SKM-1 (cell line): Measurements from ENCODE around the gene CBLN3.
A peak's percentile ranks its signal among the peaks of the same experiment; 100 is the strongest.

Experiments used
- DNase-seq: peaks from one replicate; lab custom pipeline; 2025; ENCODE audit not compliant: unreplicated experiment; lab: John Stamatoyannopoulos, UW

CBLN3 gene

GRCh38 chr14:24439830-24440605 is 10.6 kb upstream of the CBLN3 start:
- DNase-seq = no peak

DNA sequence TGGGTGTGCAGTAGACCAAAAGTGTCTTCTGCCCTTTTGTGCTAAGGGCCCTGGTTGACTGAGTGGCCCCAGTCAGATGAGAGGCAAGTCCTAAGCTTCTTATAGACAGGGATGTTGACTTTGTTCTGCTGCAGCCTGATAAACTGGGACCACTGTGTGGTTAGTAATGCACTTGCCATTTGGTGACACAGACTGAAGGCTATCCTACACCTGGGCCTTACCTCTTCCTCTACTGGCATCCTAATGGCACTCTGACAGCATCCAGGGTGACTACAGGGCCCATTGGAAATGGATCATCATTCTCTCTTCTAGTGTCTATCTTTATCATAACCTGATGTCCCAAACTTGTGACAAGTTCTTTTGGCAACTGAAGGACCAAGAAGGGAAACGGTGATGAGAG is 9.8 kb upstream of the CBLN3 start:
- DNase-seq = no peak

DNA sequence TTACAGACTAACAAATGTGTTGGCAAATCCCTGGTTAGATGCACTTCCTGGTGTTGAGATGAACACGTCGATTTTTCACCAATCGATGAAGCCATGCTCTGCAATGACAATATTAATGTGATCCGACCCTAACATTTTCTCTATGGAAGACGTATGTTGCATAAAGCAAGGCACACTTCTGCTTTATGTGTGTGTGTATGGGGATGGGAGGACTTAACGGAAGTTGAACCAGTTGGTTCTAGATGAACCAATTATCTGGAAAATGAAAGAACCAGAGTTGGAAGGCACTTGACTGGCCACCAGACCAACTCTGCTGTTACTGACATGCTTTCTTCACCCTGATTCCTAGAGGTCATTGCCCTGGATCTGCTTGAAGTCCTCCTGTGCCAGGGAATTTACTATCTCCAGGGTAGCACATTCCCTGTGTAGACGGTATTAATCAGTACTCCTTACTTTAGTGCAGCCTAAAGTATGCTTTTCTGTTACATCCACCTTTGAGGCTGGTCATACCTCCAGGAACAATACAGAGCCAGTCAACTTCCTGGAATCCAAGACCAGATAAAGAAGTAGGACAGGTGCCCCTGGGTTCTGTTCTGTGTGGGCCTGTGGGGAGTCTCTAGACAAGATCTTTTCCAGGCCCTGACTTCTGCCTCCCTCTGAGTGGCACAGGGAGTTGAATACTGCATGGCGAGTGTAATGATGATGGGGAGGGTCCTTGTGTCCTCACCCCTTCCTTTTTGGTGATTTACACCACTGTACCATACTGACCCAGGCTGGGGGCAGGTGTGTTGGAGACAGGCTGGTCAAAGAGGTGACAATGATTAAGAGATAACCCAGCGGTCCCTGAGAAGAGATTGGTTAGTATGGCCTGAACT is 9.0 kb upstream of the CBLN3 start:
- DNase-seq = no peak

DNA sequence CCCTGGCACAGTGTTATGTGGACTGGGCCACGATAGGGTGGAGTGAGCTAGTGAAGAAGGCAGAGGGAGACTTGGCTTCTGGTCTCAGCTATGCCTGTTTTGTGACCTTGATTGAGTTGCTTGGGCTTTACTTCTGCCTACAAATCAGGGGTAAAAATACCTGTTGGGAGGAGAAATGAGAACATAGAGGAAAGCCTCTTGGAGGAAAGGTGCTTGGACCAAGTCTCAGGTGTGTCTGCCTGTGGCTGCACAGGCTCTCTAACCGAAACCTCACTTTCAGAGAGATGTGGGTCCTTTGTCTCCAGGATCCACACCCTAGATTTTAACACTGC is 8.2 kb upstream of the CBLN3 start:
- DNase-seq = no peak

GRCh38 chr14:24437020-24437735 is 7.7 kb upstream of the CBLN3 start:
- DNase-seq = no peak

- no peak for DNase-seq
Observed at GRCh38 chr14:24436355-24437019, 7.0 kb upstream of the CBLN3 start.

- DNase-seq = no peak
Observed at GRCh38 chr14:24435998-24436354, 6.5 kb upstream of the CBLN3 start.

DNA sequence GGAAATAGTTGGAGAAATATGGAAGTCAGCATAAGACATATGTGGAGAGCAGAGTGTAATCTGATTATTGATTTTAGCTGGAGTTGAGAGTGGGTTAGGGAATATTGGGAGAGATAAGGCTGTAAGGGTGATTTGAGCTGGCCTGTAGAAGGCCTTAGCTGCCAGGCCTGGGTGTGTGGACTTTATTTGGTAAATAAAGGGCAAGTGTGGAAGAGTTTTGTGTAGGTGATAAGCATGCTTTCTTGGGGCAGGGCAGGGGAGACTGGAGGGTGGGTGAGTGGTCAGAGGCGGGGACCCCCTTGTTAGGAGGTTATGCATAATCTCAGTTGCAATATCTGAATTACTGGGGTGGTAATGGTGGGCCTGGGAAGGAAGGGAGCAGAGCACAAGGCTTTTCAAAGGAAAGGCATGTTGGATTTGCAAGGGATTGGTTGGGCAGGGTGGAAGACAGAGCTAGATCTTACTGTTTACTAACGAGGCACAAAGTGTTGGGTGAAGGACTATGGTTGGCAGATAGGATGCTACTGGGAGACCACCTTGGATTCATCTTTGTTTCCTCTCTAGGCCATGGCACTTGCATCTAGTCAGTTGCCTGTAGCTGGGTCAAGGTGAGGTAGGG is 5.8 kb upstream of the CBLN3 start:
- no peak for DNase-seq

DNA sequence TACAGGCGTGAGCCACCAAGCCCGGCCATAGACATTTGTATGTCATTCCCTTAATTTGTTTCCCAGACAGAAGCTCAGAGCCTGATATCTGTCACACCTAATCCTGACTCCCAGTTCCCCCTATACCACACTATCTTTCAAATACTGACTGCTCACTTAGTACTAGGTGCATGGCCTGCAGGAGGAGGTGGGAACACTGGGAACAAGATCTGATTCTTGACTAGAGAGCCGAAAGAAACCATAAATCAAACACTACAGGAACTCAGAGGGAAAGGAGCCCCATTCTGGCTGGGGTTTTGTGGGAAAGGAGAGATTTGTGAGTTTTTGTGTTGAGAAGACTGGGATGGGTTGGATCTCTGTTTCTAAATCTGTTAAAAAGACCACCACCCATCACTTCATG is 5.2 kb upstream of the CBLN3 start:
- no peak for DNase-seq

- no peak for DNase-seq
Observed at GRCh38 chr14:24434036-24434435, 4.6 kb upstream of the CBLN3 start.

GRCh38 chr14:24432259-24433131 is 3.0 kb upstream of the CBLN3 start:
- DNase-seq = no peak

GRCh38 chr14:24431569-24432258 is 2.2 kb upstream of the CBLN3 start:
- peak; percentile 58 for DNase-seq

GRCh38 chr14:24430682-24431568 is 1.5 kb upstream of the CBLN3 start:
- no peak for DNase-seq

- DNase-seq = no peak
Observed at GRCh38 chr14:24430143-24430681, 744 bp upstream of the CBLN3 start.

- no peak for DNase-seq
Observed at GRCh38 chr14:24428628-24429394, 657 bp downstream of the CBLN3 start.

GRCh38 chr14:24427537-24428508 is 1.6 kb downstream of the CBLN3 start:
- no peak for DNase-seq
